SK-N-SH (cell line): Measurements from ENCODE around the gene MTHFS.

ENCODE experiments used
- ELF1 ChIP-seq: IDR thresholded peaks from 2 replicates; pipeline ENCODE4 v1.4.0; 2012
- EZH2phosphoT487 ChIP-seq: fragments of 200-600 bp; sonication (generic); IDR thresholded peaks from 2 replicates; pipeline ENCODE4 v1.6.1; 2017; ENCODE audit warnings: low read depth, mixed run types, mild to moderate bottlenecking, antibody characterized with exemption, moderate library complexity, borderline replicate concordance
- FOSL2 ChIP-seq: IDR thresholded peaks from 2 replicates; pipeline ENCODE4 v1.4.0; 2012; ENCODE audit warnings: low read depth, mild to moderate bottlenecking, moderate library complexity, borderline replicate concordance
- IRF3 ChIP-seq: fragments of 150-350 bp; IDR thresholded peaks from 2 replicates; pipeline ENCODE4 v1.6.1; 2016; ENCODE audit warnings: mild to moderate bottlenecking, low read depth, low read length
- TF ChIP-seq, protein P1 (sequence below): fragments of 200-600 bp; sonication (generic); IDR thresholded peaks from 2 replicates; pipeline ENCODE4 v1.6.1; 2017; ENCODE audit warnings: antibody characterized with exemption, mild to moderate bottlenecking, moderate library complexity
- TF ChIP-seq, protein P2 (sequence below): IDR thresholded peaks from 2 replicates; pipeline ENCODE4 v1.6.1; 2012; ENCODE audit warnings: mild to moderate bottlenecking, low read depth, low read length, moderate library complexity

GRCh38 chr15:79878078-79878705 lies 18.6 kb downstream of the MTHFS start:
- TF ChIP-seq IRF3: no peak
- TF ChIP-seq, protein P1, sequence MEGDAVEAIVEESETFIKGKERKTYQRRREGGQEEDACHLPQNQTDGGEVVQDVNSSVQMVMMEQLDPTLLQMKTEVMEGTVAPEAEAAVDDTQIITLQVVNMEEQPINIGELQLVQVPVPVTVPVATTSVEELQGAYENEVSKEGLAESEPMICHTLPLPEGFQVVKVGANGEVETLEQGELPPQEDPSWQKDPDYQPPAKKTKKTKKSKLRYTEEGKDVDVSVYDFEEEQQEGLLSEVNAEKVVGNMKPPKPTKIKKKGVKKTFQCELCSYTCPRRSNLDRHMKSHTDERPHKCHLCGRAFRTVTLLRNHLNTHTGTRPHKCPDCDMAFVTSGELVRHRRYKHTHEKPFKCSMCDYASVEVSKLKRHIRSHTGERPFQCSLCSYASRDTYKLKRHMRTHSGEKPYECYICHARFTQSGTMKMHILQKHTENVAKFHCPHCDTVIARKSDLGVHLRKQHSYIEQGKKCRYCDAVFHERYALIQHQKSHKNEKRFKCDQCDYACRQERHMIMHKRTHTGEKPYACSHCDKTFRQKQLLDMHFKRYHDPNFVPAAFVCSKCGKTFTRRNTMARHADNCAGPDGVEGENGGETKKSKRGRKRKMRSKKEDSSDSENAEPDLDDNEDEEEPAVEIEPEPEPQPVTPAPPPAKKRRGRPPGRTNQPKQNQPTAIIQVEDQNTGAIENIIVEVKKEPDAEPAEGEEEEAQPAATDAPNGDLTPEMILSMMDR: no peak
- TF ChIP-seq EZH2phosphoT487: no peak
- TF ChIP-seq, protein P2, sequence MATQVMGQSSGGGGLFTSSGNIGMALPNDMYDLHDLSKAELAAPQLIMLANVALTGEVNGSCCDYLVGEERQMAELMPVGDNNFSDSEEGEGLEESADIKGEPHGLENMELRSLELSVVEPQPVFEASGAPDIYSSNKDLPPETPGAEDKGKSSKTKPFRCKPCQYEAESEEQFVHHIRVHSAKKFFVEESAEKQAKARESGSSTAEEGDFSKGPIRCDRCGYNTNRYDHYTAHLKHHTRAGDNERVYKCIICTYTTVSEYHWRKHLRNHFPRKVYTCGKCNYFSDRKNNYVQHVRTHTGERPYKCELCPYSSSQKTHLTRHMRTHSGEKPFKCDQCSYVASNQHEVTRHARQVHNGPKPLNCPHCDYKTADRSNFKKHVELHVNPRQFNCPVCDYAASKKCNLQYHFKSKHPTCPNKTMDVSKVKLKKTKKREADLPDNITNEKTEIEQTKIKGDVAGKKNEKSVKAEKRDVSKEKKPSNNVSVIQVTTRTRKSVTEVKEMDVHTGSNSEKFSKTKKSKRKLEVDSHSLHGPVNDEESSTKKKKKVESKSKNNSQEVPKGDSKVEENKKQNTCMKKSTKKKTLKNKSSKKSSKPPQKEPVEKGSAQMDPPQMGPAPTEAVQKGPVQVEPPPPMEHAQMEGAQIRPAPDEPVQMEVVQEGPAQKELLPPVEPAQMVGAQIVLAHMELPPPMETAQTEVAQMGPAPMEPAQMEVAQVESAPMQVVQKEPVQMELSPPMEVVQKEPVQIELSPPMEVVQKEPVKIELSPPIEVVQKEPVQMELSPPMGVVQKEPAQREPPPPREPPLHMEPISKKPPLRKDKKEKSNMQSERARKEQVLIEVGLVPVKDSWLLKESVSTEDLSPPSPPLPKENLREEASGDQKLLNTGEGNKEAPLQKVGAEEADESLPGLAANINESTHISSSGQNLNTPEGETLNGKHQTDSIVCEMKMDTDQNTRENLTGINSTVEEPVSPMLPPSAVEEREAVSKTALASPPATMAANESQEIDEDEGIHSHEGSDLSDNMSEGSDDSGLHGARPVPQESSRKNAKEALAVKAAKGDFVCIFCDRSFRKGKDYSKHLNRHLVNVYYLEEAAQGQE: no peak
- no peak for TF ChIP-seq FOSL2
- TF ChIP-seq ELF1: no peak
